ENCODE measurements around the gene KLHDC2. TPM values are rescaled to one million over a fixed set of nuclear protein-coding genes. Genes with fewer than 3 reads are reported as not detected.

The KLHDC2 gene
- polyA plus RNA-seq, 1 of the 3 experiments (the other 2 are of a cell fraction) = 41.1 TPM

DNA sequence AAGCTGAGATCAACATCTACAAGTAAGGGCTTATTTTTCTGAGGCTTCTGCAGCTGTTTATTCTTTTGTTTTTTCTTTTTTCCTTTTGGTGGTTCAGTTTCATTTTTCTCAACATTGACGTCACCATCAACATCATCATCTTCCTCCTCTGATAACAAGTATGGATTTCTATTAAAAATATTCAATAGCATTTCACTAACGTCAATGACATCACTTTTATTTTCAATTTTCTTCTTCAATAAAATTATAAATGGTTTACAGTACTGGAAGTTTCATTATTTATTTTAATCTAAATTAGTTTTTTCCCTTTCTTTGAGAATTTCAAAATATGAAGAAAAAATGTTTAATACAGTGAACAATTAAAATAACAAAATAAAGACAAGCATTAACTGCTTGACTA is 60.7 kb downstream of the KLHDC2 start:
- TF ChIP-seq MXI1 (IDR thresholded peaks at IDR 0.05; ENCODE audit: low read depth, low read length) (no peak), YY1 (IDR thresholded peaks at IDR 0.05; ENCODE audit: low read depth) (no peak), GATA2 (CRISPR knock-in tag; IDR thresholded peaks at IDR 0.05) (no peak), EZH2phosphoT487 (IDR thresholded peaks at IDR 0.05; ENCODE audit: borderline replicate concordance, low read depth) (no peak), GABPA (IDR thresholded peaks at IDR 0.05; ENCODE audit: low read depth) (no peak), RXRA (IDR thresholded peaks at IDR 0.05; ENCODE audit: borderline replicate concordance, low read depth) (no peak), TCF12 (IDR thresholded peaks at IDR 0.05) (no peak), TEAD4 (IDR thresholded peaks at IDR 0.05; ENCODE audit: borderline replicate concordance, insufficient read depth) (no peak), ELF1 (IDR thresholded peaks at IDR 0.05) (no peak), RCOR1 (IDR thresholded peaks at IDR 0.05; ENCODE audit: low read length) (no peak), CHD2 (IDR thresholded peaks at IDR 0.05; ENCODE audit: low read length, partially characterized antibody) (no peak), MEF2A (IDR thresholded peaks at IDR 0.05; ENCODE audit: borderline replicate concordance, low read depth) (no peak), FOXM1 (IDR thresholded peaks at IDR 0.05; ENCODE audit: low read depth) (no peak), FOXJ3 (CRISPR knock-in tag; IDR thresholded peaks at IDR 0.05) (no peak), SIN3A (IDR thresholded peaks at IDR 0.05; ENCODE audit: borderline replicate concordance, low read depth, low read length) (no peak), JUND (IDR thresholded peaks at IDR 0.05) (no peak)
- TF ChIP-seq, protein P1, sequence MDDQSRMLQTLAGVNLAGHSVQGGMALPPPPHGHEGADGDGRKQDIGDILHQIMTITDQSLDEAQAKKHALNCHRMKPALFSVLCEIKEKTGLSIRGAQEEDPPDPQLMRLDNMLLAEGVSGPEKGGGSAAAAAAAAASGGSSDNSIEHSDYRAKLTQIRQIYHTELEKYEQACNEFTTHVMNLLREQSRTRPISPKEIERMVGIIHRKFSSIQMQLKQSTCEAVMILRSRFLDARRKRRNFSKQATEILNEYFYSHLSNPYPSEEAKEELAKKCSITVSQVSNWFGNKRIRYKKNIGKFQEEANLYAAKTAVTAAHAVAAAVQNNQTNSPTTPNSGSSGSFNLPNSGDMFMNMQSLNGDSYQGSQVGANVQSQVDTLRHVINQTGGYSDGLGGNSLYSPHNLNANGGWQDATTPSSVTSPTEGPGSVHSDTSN (IDR thresholded peaks at IDR 0.05) = no peak
- TF ChIP-seq, protein P2, sequence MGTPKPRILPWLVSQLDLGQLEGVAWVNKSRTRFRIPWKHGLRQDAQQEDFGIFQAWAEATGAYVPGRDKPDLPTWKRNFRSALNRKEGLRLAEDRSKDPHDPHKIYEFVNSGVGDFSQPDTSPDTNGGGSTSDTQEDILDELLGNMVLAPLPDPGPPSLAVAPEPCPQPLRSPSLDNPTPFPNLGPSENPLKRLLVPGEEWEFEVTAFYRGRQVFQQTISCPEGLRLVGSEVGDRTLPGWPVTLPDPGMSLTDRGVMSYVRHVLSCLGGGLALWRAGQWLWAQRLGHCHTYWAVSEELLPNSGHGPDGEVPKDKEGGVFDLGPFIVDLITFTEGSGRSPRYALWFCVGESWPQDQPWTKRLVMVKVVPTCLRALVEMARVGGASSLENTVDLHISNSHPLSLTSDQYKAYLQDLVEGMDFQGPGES (IDR thresholded peaks at IDR 0.05; ENCODE audit: low read depth, low read length) = no peak
- TF ChIP-seq, protein P3, sequence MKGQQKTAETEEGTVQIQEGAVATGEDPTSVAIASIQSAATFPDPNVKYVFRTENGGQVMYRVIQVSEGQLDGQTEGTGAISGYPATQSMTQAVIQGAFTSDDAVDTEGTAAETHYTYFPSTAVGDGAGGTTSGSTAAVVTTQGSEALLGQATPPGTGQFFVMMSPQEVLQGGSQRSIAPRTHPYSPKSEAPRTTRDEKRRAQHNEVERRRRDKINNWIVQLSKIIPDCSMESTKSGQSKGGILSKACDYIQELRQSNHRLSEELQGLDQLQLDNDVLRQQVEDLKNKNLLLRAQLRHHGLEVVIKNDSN (IDR thresholded peaks at IDR 0.05; ENCODE audit: borderline replicate concordance, low read depth) = no peak
- TF ChIP-seq, protein P4, sequence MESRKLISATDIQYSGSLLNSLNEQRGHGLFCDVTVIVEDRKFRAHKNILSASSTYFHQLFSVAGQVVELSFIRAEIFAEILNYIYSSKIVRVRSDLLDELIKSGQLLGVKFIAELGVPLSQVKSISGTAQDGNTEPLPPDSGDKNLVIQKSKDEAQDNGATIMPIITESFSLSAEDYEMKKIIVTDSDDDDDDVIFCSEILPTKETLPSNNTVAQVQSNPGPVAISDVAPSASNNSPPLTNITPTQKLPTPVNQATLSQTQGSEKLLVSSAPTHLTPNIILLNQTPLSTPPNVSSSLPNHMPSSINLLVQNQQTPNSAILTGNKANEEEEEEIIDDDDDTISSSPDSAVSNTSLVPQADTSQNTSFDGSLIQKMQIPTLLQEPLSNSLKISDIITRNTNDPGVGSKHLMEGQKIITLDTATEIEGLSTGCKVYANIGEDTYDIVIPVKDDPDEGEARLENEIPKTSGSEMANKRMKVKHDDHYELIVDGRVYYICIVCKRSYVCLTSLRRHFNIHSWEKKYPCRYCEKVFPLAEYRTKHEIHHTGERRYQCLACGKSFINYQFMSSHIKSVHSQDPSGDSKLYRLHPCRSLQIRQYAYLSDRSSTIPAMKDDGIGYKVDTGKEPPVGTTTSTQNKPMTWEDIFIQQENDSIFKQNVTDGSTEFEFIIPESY (IDR thresholded peaks at IDR 0.05; ENCODE audit: borderline replicate concordance, low read depth) = no peak
- H3K27me3 ChIP-seq (ENCODE audit: insufficient read depth) = no peaks in the 10 kb centered on the region
- H3K9me2 ChIP-seq = no peaks in the 10 kb centered on the region
- POLR2A ChIA-PET = no interaction called here
- WGBS (ENCODE audit: low lambda C conversion rate) = 95% methylated on average over 2 of the region's 2 CpGs
- H3K36me3 ChIP-seq (replicated peaks in 1 of 2; ENCODE audit: control insufficient read depth in 1 of 2, insufficient read depth in 2 of 2, low read length in 1 of 2) = peaks cover 79 to 91% of the 10 kb centered on the region in 2 experiments
- no peak overlapping the region for H3K4me2 ChIP-seq
- H3K4me3 ChIP-seq (ENCODE audit: low read depth in 2 of 2, low read length in 1 of 2) = no peak overlapping the region
- CTCF ChIA-PET = interaction anchor here (1.1 to 6.7 kb wide), 2 partner anchors 32 to 194 kb away, joined by 4 to 26 read pairs; partner anchors contain the start of gene DNAAF2
- no peak overlapping the region for H3K9ac ChIP-seq
- no peaks in the 10 kb centered on the region for H3K4me1 ChIP-seq (ENCODE audit: control insufficient read depth in 1 of 2, insufficient read depth in 2 of 2, low read depth in 1 of 2, low read length in 1 of 2)
- H3K27ac ChIP-seq (ENCODE audit: low read depth in 2 of 2, low read length in 1 of 2) = no peak overlapping the region
- no peak for DNase-seq
- H3K9me3 ChIP-seq = no peaks in the 10 kb centered on the region
- no peaks in the 10 kb centered on the region; the same call in 1 of the 2 replicates for H3K79me2 ChIP-seq (ENCODE audit: insufficient read depth)
- H4K20me1 ChIP-seq (ENCODE audit: insufficient read depth) = no peaks in the 10 kb centered on the region
- no peak overlapping the region for H2AFZ ChIP-seq (ENCODE audit: low read depth)
- peaks cover 32% of the 10 kb centered on the region for H3F3A ChIP-seq (replicated peaks; ENCODE audit: insufficient read depth)

Other genes starting within 250 kb of the KLHDC2 start
- 11,220 and 15,074 TPM in 2 replicates for gene RPS29, start 181.8 kb upstream of the KLHDC2 start, polyA plus RNA-seq (2012; rRNA removed)
- gene LRR1, start 169.2 kb upstream of the KLHDC2 start, polyA plus RNA-seq (2012; rRNA removed) = 9.3 and 9.5 TPM in 2 replicates
- gene RPL36AL, start 147.5 kb upstream of the KLHDC2 start, polyA plus RNA-seq (2012; rRNA removed) = 260 and 337 TPM in 2 replicates
- gene MGAT2, start 147.4 kb upstream of the KLHDC2 start, polyA plus RNA-seq (2012; rRNA removed) = 20.6 and 22.0 TPM in 2 replicates
- 8.9 and 9.9 TPM in 2 replicates for gene DNAAF2, start 132.9 kb upstream of the KLHDC2 start, polyA plus RNA-seq (2012; rRNA removed)
- 8.1 and 8.5 TPM in 2 replicates for gene POLE2, start 79.9 kb upstream of the KLHDC2 start, polyA plus RNA-seq (2012; rRNA removed)
- gene KLHDC1, start 75.0 kb upstream of the KLHDC2 start, polyA plus RNA-seq (2012; rRNA removed) = 0.31 and 0.60 TPM in 2 replicates
- gene NEMF, start 84.6 kb downstream of the KLHDC2 start, polyA plus RNA-seq (2012; rRNA removed) = 14.0 and 15.4 TPM in 2 replicates
- 32.2 and 45.2 TPM in 2 replicates for gene ARF6, start 124.9 kb downstream of the KLHDC2 start, polyA plus RNA-seq (2012; rRNA removed)

Measured in SK-N-SH (cell line).